Transverse colon (tissue), 3 donors: Measurements from ENCODE around the gene OR52B2.

Source experiments
- POLR2A ChIP-seq: fragments of 450-650 bp; IDR thresholded peaks from one replicate; pipeline ENCODE4 v1.6.1; 2016; ENCODE audit warnings: antibody characterized with exemption, mild to moderate bottlenecking, moderate library complexity
- POLR2AphosphoS5 ChIP-seq, 3 donors: sonication (generic); formaldehyde crosslinking; IDR thresholded peaks; one replicate each; pipeline ENCODE4 v1.6.1; 2016; ENCODE audit warnings: antibody characterized with exemption in 3 of 3

- TF ChIP-seq POLR2A, result no peak
- TF ChIP-seq POLR2AphosphoS5 (IDR thresholded peaks at IDR 0.05), result no peak
Observed at GRCh38 chr11:6191742-6192141, 21.6 kb upstream of the OR52B2 start.
